ENCODE results near the gene CCDC88C.

Gene CCDC88C

DNA sequence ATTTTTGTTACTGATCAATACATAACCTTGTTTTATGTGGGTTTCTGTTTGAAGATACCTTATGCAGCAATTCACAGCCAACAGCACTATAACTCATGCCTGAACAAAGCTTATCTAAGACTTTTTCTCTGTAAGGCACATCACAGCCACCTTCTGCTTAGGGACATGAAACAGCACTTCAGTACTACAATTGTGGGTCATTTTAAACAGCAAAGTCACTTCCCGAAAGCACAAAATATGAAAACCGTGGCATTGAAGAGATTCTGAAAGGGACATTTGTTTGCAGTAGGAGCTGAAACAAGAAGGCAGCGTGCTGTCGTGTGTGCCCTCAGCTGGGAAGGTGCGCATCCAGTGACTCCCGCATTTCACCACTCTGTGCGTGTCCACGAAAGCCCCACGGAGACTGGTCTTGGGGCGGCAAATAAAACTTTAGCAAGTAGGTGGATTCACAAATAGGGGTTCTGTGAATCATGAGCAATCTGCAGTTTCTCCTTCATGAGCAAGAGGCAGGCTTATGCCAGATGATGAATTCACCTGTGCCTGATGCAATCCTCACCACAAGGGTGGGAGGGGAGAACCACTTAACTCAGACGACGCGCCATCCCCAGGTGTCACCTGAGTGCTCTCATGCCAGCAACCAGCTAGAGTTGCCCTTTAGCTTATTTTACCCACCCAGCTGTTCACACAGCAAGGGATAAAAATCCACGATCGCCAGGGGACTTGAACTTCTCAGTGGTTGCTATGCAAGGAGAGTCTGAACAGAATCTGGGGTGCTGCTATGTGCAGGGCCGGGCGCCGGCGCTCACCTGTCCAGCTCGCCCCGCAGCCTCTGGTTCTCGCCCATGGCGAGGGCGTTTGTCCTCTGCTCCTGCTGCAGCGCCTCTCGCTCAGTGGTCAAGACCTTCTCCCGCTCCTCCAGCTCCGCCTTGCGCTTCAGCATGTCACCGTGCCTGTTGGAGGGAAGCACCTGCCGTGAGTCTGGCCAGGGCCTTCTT is 118.2 kb downstream of the CCDC88C start:
- DNase-seq (ENCODE audit: low read depth in 2 of 2) = no peak
- no peak overlapping the region for H3K4me3 ChIP-seq (replicated peaks in 1 of 2; ENCODE audit: low read depth in 2 of 2, low read length in 2 of 2)

GRCh38 chr14:91298576-91298975 is 119.0 kb downstream of the CCDC88C start:
- H3K4me3 ChIP-seq (replicated peaks in 1 of 2; ENCODE audit: low read depth in 2 of 2, low read length in 2 of 2) = no peak overlapping the region
- TF ChIP-seq, protein P1, sequence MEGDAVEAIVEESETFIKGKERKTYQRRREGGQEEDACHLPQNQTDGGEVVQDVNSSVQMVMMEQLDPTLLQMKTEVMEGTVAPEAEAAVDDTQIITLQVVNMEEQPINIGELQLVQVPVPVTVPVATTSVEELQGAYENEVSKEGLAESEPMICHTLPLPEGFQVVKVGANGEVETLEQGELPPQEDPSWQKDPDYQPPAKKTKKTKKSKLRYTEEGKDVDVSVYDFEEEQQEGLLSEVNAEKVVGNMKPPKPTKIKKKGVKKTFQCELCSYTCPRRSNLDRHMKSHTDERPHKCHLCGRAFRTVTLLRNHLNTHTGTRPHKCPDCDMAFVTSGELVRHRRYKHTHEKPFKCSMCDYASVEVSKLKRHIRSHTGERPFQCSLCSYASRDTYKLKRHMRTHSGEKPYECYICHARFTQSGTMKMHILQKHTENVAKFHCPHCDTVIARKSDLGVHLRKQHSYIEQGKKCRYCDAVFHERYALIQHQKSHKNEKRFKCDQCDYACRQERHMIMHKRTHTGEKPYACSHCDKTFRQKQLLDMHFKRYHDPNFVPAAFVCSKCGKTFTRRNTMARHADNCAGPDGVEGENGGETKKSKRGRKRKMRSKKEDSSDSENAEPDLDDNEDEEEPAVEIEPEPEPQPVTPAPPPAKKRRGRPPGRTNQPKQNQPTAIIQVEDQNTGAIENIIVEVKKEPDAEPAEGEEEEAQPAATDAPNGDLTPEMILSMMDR (IDR thresholded peaks at IDR 0.05; ENCODE audit: low read depth, low read length) = no peak
- DNase-seq (ENCODE audit: low read depth in 2 of 2) = no peak

More for the DNA sequence above, 118.2 kb downstream of the CCDC88C start:
- TF ChIP-seq, protein P1 (IDR thresholded peaks at IDR 0.05; ENCODE audit: low read depth, low read length) = no peak

DNA sequence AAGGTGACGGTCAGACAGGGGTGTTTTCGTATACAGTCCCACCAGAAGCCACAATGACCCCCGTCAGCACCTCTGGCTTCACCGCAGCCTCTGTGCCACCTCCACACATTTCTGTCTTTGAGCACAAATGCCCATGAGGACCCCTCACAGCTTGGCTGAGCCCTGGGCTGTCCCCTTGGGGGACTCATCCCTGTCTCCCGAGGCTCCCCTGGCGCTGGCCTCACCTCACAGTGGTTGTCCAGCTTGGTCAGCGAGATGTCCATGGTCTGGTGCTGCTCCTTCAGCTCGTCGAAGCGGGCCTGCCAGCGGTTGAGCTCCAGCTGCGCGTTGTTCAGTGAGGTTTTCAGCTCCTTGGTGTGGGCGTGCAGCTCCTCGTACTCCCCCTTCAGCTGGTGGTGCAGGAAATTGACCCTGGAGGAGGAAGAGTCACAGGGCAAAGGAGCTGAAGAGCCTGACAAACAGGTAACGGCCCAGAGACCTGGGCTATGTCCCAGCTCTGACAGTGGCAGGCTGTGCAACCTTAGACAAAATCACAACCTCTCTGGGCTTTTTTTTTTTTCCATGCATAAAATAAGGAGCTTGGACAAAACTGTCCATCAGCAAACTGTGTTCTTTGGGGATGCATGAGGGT is 120.4 kb downstream of the CCDC88C start:
- TF ChIP-seq, protein P1 (IDR thresholded peaks at IDR 0.05; ENCODE audit: low read depth, low read length) = no peak
- no peak overlapping the region for H3K4me3 ChIP-seq (replicated peaks in 1 of 2; ENCODE audit: low read depth in 2 of 2, low read length in 2 of 2)
- DNase-seq (ENCODE audit: low read depth in 2 of 2) = no peak

DNA sequence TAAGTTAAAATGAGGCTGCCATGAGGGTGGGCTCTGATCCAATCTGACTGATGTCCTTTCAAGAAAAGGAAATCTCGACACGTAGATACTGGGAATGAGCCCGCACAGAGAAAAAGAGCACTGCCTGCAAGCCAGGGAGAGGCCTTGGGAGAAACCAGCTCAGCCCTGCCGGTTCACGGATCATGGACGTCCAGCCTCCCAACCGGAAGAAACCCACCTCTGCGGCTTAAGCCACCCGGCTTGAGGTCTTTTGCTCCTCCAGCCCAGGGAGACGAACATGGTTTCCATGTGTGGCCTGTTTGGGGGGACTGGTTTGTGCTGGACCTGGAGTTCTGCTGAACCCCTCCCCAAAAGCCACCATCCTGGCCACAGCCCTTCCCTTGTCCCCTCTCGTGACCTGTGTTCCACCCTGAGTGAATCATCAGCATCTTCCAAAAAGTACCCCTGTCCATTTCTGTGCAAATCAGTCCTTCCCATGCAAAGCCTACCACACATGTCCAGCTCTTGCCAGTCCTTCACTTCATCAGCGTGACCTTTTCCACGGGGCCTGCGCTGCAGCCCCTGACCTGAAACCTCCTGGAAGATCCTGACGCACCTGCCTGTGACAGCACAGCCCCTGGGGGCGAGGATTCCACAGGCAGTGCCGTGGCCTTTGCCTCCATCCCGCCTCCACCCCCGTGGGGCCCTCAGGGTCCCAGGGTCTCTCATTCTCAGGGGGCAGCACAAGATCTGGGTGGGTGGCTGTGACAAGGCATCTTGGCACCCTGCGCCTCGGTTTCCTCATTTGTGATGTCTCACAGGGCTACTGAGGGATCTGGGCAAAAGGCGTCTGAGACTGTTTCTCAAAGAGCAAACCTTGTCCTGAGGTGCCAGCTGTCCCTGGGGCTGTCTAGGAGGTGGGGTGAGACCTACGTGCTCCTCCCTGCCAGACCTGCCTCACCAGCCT is 121.5 kb downstream of the CCDC88C start:
- DNase-seq (ENCODE audit: low read depth in 2 of 2) = no peak
- no peak overlapping the region for H3K4me3 ChIP-seq (replicated peaks in 1 of 2; ENCODE audit: low read depth in 2 of 2, low read length in 2 of 2)
- TF ChIP-seq, protein P1 (IDR thresholded peaks at IDR 0.05; ENCODE audit: low read depth, low read length) = no peak

DNA sequence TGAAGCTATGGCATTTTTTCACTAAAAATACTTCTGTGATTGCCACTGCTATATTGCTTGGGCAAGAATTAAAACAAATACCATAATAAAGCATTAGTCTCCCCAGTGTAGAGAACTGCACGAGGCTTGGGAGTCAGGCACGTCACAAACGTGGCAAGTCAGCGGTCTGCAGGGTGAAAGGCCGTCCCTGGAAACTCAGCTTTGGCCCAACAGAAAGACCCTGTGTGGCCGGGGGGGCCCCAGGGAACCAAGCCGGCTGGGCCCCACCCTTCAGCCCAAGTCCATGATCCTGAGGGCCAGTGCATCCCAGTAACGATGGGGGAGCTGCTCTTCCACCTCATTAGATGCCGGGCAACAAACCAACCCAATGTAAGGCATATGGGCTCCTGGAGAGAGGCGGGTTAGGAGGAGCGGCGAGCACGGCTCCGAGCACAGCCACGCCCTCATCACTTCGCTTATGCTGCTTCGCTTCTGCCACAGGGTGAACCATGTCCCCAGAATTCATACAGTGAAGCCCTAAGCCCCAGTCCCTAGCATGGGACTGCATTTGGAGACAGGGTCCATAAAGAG is 122.3 kb downstream of the CCDC88C start:
- H3K4me3 ChIP-seq (replicated peaks in 1 of 2; ENCODE audit: low read depth in 2 of 2, low read length in 2 of 2) = no peak overlapping the region
- TF ChIP-seq, protein P1 (IDR thresholded peaks at IDR 0.05; ENCODE audit: low read depth, low read length) = no peak
- no peak for DNase-seq (ENCODE audit: low read depth in 2 of 2)

- TF ChIP-seq, protein P1 (IDR thresholded peaks at IDR 0.05; ENCODE audit: low read depth, low read length) = no peak
- DNase-seq (ENCODE audit: low read depth in 2 of 2) = peak; percentile 7 to 24
Measured at GRCh38 chr14:91294153-91294552, 123.5 kb downstream of the CCDC88C start.

More at GRCh38 chr14:91294153-91294552, 123.5 kb downstream of the CCDC88C start:
- H3K4me3 ChIP-seq (replicated peaks in 1 of 2; ENCODE audit: low read depth in 2 of 2, low read length in 2 of 2) = no peak overlapping the region

Measured in cardiac fibroblast (primary cell).